HG02981 (cell line): ENCODE data around the gene GABRE.

Source experiments
- ATAC-seq: cut with Tn5 transposase; IDR thresholded peaks from one replicate; pipeline ENCODE4 v1.9.1; 2021; ENCODE audit warnings: mild to moderate bottlenecking, moderate library complexity; ENCODE audit not compliant: unreplicated experiment

Gene GABRE, protein sequence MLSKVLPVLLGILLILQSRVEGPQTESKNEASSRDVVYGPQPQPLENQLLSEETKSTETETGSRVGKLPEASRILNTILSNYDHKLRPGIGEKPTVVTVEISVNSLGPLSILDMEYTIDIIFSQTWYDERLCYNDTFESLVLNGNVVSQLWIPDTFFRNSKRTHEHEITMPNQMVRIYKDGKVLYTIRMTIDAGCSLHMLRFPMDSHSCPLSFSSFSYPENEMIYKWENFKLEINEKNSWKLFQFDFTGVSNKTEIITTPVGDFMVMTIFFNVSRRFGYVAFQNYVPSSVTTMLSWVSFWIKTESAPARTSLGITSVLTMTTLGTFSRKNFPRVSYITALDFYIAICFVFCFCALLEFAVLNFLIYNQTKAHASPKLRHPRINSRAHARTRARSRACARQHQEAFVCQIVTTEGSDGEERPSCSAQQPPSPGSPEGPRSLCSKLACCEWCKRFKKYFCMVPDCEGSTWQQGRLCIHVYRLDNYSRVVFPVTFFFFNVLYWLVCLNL

DNA sequence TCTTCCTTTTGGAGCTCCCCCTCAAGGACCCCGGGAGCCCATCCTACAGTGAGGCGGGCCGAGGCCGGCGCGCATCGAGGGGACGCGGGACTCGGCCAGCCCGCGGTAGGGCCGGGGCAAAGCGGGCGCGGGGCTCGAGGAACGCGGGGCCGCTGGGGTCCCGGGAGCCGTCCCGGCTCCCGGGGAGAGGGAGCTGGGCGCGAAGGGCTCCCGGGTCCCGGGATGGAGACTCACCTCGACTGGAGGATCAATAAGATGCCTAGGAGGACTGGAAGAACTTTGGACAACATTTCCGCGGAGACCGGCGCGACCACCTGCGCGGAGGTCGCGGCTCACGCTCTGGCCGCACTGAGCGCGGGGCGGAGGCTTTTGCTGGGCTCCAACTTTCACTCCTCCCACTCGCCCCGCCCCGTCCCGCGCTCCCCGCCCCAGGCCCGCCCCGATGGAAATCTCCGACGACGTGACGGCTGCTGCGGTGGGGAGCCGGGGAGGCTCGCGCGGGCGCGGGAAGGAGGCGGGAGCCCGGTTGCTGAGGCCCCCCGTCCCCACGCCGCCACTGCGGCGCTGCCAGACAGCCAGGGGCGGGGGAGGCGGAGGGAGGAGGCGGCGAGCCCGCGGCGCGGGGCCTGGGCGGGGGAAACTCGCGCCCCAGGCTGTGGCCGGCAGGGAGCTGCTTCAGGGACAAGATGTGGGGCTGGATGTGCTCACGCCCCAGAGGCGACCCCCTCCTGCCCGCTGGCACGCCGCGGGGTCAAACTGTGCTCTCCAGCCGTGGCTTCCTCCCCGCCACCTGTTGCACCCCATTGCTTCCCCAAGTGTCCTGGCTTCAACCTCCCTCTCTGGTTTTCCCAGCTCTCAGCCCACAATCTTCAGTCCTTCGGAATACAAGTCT, at the start of gene GABRE:
Gene GABRE, minus strand, starts transcription at position 341 of the 892 bp plus-strand sequence. Its CDS starts 51 bp downstream, at position 290.
- no peak for ATAC-seq

DNA sequence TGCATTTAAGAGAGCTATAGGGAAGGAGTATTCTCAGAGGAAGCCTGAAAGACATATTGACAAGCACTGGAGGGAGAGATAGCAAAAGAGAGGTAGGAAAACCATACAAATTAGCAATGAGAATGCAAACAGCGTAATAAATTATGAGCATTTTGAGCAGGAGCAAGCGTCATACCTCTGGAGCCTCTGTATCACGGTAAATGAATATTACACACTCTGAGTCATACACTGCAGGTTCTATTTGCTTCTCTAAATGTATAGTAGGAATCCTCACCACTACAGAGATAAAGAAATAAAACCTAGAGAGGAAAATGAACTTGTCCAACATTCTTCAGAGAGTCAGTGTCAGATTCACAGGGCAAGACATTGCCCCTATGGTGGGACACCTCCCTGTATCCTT, 46.4 kb upstream of the GABRE start:
- ATAC-seq = no peak

DNA sequence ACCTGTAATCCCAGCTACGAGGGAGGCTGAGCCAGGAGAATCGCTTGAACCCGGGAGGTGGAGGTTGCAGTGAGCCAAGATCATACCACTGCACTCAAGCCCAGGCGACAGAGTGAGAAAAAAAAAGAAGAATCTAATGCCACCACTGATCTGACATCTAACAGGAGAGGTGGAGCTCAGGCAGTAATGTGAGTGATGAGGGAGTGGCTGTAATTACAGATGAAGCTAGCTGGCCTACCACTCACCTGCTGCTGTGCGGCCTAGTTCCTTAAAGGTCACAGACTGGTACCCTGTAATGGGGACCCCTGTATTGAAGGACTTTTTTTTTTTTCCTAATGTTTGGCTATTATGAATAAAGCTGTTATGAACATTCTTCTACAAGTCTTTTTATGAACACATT, 25.3 kb upstream of the GABRE start:
- no peak for ATAC-seq

DNA sequence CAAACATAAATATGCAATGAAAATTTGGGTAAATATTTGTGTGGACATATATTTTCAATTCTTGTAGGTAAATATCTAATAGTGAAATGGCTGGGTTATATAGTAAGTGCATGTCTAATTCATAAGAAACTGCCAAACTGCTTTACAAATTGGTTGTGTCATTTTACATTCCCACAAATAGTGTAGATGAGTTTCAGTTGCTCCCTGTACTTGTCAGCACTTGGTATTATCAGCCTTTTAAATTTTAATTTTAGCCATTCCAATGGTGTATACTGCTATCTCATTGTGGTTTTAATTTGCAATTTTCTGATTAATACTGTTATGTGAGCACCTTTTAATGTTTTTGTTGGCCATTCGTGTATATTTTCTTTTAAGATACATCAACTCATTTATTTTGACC, 23.1 kb upstream of the GABRE start:
- ATAC-seq = no peak

DNA sequence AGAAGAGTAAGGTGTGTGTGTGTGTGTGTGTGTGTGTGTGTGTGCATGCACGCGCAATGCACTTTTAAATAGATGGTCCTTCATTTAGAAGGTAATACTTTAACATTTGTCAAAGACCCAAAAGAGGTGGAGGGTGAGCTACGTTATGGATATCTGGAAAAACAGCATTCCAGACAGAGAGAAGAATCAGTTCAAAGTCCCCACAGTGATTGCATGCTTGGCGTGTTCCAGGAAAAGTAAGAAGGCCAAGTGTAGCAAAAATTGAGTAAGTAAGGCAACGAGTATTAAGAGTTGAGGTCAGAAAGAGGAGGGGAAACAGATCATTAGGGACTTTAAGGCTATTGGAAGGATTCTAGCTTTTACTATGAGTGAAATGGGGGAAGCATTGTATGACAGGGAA, 21.9 kb upstream of the GABRE start:
- ATAC-seq = no peak

DNA sequence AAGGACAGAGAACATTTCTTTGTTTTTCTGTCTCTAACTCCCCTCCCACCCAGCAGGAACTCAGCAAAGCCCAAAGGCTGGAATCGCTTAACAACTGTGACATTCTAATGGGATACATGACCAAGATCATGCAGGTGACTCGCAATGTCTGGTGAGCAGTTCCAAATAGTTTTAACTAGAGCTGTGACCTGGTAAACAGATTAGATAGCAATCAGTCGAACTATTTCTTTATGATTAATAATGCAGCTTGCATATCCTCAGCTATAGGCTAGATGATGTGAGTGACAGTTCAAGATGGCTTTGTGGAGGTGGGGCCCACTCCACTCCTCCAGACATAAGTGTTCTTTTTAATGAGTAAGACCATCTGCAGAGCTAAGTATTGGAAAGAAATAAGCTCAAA, 20.0 kb upstream of the GABRE start:
- ATAC-seq = no peak

DNA sequence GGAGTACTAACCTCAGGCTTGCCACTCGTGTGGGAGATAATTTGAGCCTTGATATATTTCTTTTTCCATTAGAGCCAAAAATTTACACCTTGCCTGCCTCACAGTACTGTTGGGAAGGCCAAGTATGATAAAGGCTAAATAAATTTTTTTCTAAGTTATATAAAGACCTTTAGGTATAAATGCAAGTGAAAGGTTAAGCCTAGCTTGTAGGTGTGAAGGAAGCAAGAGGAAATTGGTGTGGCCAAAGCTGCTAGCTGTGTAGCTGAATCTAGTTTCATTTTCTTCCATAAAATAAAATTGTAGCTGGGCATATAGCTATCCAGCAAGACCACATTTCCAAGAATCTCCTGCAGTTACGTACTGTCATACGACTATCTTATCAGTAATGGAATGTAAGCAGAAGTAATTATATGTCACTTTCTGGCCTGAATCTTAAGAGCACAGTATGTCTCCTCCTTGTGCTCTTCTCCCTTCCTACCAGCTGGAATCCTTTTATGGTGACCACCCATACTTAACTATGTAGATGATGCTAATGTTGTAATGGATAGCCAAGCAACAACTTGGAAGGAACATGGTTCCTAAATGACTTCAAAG, 14.3 kb upstream of the GABRE start:
- ATAC-seq = no peak

DNA sequence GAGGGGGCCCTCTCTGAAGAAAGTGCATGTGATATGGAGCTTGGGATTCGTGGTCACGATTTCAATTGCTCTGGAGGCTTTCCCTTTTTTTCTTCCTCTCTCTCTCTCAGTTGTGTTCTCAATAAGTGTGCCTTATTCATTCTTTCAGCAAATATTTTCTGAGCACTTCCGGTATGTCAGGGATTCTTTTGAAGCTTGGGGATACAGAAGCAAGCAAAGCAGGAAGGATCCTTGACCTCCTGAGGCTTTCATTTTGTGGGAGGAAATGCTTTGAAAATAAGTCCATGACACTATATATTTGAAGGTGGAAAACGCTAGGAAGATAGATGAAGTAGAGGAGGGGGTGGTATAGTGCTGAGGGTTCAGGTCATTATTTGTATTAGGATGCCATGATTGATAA, 12.6 kb upstream of the GABRE start:
- no peak for ATAC-seq

DNA sequence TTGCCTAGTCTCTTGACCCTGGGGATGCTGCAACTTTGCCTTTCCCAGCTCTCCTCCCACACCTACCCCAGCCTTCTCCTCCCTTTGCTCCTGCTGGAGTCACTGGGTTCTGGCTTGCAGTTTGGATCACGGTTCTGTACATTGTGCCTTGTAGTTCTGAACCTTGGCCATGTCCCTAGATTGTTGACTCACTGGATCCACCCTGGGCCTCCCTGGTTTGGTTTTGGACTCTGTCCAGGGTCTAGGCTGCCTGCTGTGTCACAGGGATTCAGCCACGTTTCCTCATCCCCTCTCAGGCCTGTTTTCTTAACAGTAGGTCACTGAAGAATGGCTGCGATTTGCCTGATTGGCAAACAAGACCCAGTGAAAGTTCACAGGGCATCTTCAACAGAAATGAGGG, 11.5 kb upstream of the GABRE start:
- ATAC-seq = no peak

DNA sequence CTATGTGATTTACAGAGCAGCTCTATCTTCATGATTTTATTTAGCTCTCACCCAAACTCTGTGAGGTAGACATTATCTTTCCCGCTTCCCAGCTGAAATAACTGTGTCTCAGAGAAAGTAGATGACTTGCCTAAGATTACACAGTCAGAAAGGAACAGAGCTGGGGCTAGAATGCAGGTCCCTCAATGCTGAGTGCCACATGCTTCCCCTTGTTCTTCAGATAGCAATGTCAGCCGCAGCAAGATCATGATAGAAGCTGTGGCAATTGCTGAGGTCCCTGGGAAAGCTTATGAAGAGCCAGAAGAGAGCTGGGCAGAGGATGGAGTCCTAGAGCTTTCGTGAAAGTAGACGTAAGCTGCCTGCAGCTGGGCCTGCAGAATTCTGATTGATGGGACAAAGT, 11.1 kb upstream of the GABRE start:
- ATAC-seq = no peak

DNA sequence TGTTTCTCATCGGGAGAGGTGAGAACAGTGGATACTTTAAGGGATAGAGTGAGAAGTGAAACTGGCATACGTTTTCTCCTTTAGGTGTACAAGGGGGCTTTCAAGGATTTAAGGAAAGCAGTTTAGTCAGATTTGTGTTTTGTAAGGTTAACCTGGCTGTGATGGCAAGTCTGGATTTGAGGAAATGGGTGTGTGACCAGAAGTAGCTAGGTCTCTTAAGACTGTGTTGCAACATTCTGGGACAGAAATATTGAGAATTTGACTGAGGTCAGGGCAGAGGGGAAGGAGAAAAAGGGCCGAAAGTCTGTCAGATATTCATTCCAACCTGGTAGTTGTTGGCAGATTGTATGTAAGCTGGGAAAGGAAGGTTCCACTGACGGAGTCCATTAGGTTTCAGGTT, 10.4 kb upstream of the GABRE start:
- no peak for ATAC-seq

DNA sequence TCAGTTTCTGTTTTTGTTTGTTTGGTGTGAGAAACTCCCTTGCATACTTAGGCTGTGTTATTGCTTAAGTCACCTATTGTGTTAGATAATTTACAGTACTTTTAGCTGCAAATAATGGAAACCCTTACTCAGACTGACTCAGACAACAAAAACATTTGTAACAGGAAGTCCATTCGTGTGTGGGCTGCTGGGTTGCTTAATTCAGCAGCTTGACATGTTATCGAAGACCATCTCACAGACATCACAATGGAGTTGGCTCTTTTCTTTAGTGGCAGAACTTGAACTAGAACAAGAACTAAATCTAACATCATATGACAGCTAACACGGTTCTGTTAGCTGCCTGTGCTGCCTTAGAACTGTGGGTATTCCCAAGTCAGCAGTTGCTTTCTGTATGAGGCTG, 9.9 kb upstream of the GABRE start:
- no peak for ATAC-seq

DNA sequence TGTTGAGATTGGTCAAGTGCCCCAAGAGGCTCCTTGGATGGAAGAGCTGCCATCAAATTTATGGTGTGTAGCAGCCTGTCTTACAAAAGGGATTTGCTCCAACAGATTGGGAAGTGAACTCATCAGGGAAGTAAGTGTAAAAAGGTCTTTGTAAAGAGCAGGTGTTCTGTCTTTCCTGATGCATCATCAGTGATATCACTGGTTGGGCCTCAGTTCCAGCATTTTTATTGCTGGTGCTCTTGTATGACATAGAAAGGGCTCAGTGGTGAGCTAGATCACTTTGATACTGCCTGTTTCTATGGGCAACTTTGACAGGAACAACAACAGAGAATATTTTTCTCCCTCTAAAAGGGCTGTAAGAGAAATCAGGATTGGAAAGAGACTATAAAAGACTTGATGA, 8.7 kb upstream of the GABRE start:
- ATAC-seq = no peak

DNA sequence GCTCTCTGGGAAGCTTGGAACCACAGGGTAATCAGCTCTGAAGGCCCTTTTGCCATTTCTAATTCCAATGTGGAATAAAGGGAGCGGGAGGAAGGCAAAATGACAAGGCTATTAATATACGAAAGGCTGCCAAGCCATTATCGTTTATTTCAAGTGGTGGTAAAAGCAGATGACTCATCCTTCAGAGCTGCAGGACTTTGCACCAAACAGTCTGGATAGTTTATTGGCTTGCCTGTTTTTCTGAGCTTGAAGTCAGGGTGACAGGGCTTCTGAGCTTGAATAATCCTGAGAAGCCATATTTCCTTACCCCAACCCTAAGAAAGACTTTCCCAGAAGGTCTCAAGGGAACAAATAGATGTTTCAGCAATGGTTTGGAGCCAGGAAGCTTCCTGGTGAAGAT, 7.7 kb upstream of the GABRE start:
- no peak for ATAC-seq

DNA sequence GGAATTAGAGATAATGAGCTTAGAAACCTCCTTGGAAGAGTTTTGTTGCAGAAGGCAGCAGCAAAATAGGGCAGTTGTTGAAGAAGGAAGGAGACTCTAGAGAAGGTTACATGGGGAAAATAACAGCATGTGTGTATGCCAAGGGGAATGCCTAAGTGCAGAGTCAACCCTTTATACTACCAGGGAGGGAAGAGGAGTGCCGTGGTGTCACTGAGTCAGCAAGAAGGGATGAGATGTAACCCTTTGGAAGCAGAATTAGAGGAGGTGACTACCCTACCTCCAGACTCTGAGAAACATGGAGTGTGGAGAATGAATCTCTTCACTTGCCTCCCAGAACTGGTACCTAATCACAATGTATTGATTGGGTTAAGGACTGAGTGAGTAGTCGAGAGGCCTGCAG, 6.7 kb upstream of the GABRE start:
- ATAC-seq = no peak

DNA sequence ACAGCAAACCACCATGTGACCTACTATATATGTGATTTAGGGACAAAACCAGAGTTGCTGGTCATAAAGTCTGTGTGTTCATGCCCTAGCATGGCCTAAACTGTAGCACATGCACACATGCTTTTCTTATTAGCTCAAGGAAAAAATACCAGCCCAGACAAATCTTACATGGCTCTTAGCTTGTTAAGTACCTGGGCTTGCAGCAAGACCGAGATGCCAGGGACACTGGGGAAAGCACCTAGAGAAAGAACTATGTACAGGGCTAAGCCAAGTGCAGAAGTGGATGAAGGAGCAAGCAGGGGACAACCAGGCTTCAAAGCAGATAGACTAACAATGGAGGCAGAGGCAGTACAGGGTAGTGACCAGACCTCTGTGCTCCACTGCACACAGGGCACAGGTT, 3.4 kb upstream of the GABRE start:
- no peak for ATAC-seq

DNA sequence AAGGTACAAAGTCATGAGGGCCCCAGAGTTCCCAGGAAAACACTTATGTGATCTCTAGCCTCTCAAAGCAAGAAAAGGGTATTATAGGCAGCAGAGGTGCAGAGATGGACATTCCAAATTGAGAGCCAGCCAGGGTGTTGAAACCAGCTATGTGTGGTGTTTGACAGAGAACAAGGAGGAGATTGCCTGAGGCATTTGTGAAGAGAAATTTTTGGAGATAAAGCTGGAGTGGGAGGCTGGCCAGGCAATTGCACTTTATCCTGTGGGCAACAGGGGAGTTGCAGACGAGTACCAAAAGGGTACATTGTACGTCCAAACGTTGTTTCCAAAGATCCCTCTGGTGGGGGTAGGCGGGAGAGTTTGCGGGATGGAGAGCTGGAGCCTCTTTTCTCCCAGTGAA, 2.5 kb upstream of the GABRE start:
- no peak for ATAC-seq

DNA sequence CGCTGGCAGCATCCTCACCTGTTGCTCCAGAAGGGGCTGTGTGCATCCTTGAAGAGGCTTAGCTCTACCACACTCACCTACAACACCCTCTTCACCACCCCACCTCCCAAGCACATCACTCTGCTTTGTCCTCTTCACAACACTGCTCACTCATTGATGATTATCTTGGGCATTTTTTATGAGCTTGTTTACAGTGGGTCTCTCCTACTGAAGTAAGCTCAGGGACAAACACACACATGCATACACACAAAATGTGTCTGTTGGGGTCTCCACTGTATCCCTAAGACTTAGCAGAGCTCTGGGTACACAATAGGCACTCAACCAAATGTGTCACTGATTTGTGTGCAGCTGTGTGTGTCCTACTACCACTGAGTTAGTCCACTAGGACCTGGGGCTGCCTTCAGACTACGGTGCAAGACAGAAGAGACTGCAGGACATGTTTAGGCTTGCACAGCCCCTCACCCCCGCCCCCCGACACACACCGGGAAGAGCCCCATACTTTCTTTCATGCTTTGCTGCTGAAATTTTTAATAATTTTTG, 1.3 kb upstream of the GABRE start:
- no peak for ATAC-seq

DNA sequence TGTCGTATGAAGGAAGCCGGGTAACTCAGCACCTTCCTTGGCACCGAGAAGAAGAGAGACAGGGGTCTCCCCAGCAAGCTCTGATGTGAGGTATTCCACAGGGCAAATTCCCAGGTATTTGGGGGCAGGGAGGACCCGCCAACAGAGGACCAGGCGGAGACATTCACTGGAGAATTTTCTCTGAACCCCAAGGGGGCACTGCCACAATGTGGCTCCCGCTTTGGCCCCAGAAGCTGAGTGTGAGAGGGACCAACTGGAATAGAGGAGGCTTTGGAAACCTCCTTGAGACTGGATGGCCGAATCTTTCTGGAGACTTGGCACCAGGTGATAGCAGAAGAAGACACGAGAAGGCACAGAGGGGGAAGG, 735 bp upstream of the GABRE start:
- no peak for ATAC-seq

DNA sequence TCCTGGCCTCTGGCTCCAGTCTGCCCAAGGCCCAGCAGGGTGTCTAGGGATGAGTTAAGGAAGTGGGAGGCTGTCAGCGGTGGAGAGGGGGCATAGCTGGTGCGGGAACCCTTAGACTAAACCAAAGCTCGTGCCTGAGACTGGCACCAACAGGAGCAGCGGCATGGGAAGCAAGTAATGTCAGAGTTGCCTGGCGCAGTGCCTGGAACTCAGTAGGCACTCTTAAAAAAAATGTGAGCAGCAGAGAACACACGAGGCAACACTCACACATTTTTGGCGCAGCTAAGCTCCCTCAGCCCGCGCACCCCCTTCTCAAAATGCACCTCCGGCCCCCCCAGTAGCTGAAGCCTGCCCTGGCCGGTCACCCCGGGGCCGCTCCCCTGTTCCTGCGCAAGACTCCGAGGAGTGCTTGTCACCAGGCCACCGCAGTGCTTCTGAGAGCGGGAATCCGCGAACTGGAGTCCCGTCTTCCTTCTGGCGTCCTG, 583 bp downstream of the GABRE start:
- no peak for ATAC-seq

DNA sequence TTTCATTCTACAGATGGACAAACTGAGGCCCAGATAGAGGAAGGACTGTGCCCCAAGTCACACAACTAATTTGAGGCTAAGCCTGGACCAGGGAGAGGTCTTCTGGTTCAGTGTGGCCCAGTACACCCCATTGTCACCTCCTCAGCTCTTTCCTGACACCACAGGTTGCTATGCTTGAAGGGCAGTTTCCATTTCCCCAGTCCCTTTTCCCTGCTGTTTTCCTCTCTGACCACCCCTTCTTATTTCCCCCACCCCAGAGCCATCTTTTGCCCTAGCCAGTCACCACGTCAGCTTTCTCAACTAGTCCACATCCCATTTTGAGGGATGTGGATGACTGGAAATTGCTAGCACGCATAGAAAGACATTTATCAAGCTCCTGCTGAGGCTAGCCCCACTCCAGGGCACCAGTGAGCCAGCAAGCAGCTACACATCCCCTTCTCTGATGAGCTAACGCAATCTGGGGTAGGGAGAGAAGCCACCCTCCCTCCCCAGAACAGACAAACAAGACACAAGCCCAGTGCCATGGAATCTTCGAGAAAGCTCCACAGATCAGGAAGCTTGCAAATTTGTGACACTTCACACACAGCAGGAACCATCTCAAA, 1.3 kb downstream of the GABRE start:
- no peak for ATAC-seq
